Placental pericyte (primary cell): ENCODE data around the gene CPNE1. TPM values are rescaled to one million over a fixed set of nuclear protein-coding genes. Genes with fewer than 3 reads are reported as not detected.

Source experiments
- small RNA-seq: library from RNA; depleted of rRNA; stranded (forward); fragments of <200 nt; gene quantifications from one replicate; pipeline ENCODE3, GENCODE V24; 2012; ENCODE audit warnings: low replicate concordance
- total RNA-seq: library from RNA; depleted of rRNA; stranded (reverse); fragments of >200 nt; gene quantifications from 2 replicates; pipeline ENCODE4 v1.2.3, GENCODE V29; 2012

Gene CPNE1
- 80.1 and 121 TPM in 2 replicates for total RNA-seq

GRCh38 chr20:35664466-35665206 is at the start of gene CPNE1, which contains the start of gene RBM12:
Gene CPNE1 (minus strand): TSS chr20:35664900. CDS start chr20:35632923, 31,977 bp downstream.
Gene RBM12 (minus strand): TSS chr20:35664900. CDS start chr20:35655322, 9,578 bp downstream.

GRCh38 chr20:35699127-35699956 is 34.6 kb upstream of the CPNE1 start, which contains the start of the genes NFS1 and ROMO1:
Gene NFS1 (minus strand): TSS chr20:35699352. CDS start chr20:35699288, 64 bp downstream.
Gene ROMO1 (plus strand): TSS chr20:35699405. CDS start chr20:35699633, 228 bp downstream.

GRCh38 chr20:35615667-35616464 is 48.8 kb downstream of the CPNE1 start, which contains the start of gene SPAG4:
Gene SPAG4 (plus strand): TSS chr20:35615829. CDS start chr20:35616004, 175 bp downstream.

Small RNA genes within 50 kb of the gene (small RNA-seq; reads per million reads assigned to genes)
- gene RNU6-759P: not detected
- gene RPL37P1: not detected

Other genes starting within 250 kb of the CPNE1 start
- 4.2 and 4.4 TPM in 2 replicates for gene GDF5, start 226.7 kb downstream of the CPNE1 start, total RNA-seq
- 20.8 and 21.5 TPM in 2 replicates for gene CEP250, start 209.3 kb downstream of the CPNE1 start, total RNA-seq
- not detected in 2 replicates for gene C20orf173, start 135.2 kb downstream of the CPNE1 start, total RNA-seq
- gene ERGIC3, start 122.8 kb downstream of the CPNE1 start, total RNA-seq: 207 and 467 TPM in 2 replicates
- gene SPAG4, start 49.1 kb downstream of the CPNE1 start, total RNA-seq: 5.0 and 5.3 TPM in 2 replicates
- gene RBM12, start within 50 bp of the CPNE1 start, total RNA-seq: 42.5 and 57.3 TPM in 2 replicates
- gene NFS1, start 34.5 kb upstream of the CPNE1 start, total RNA-seq: 14.0 and 27.1 TPM in 2 replicates
- gene ROMO1, start 34.5 kb upstream of the CPNE1 start, total RNA-seq: 97.2 and 102 TPM in 2 replicates
- gene RBM39, start 77.4 kb upstream of the CPNE1 start, total RNA-seq: 213 and 253 TPM in 2 replicates
- gene PHF20, start 107.1 kb upstream of the CPNE1 start, total RNA-seq: 20.1 and 26.1 TPM in 2 replicates